Panc1 (cell line): ENCODE results near the gene WFIKKN2. TPM values are rescaled to one million over a fixed set of nuclear protein-coding genes. Genes with fewer than 3 reads are reported as not detected.
A peak's percentile ranks its signal among the peaks of the same experiment; 100 is the strongest.

Experiments
- ATAC-seq: fragments of 200-7000 bp; cut with Tn5 transposase; 2 replicates; pipeline ENCODE4 v1.9.1; 2020; ENCODE audit warnings: mild to moderate bottlenecking, moderate library complexity
- BruUV-seq: library from RNA; stranded (reverse); fragments of 400-500 nt; replicated peaks from 2 replicates; lab custom pipeline; 2021; lab: Mats Ljungman, UMichigan
- CTCF ChIA-PET: fragments of 300-600 bp; sonication (Branson Sonifier 250); formaldehyde crosslinking; loops from one replicate; lab custom pipeline; 2022; ENCODE audit warnings: antibody characterized with exemption; lab: Charles Lee
- POLR2A ChIA-PET: fragments of 300-600 bp; sonication (Branson Sonifier 250); formaldehyde crosslinking; loops from one replicate; lab custom pipeline; 2022; ENCODE audit warnings: antibody characterized with exemption; lab: Charles Lee
- DNase-seq: peaks from one replicate; pipeline ENCODE4 v3.0.0-alpha.2; 2010; ENCODE audit warnings: low read depth, low spot score
- H3K27ac ChIP-seq: 2 replicates; pipeline ENCODE4 v1.5.1; 2011; ENCODE audit warnings: mild to moderate bottlenecking, low read length, inconsistent platforms
- H3K27me3 ChIP-seq: fragments of 200-500 bp; sonication (Bioruptor generic); 2 replicates; pipeline ENCODE4 v1.6.0; 2014; ENCODE audit warnings: low read length, inconsistent platforms; ENCODE audit not compliant: control insufficient read depth, insufficient read depth
- H3K36me3 ChIP-seq: fragments of 200-500 bp; sonication (Bioruptor generic); 2 replicates; pipeline ENCODE4 v1.5.1; 2014; ENCODE audit warnings: inconsistent platforms, mild to moderate bottlenecking, low read length, moderate library complexity; ENCODE audit not compliant: control insufficient read depth, insufficient read depth
- H3K4me1 ChIP-seq: 2 replicates; pipeline ENCODE4 v1.5.1; 2011; ENCODE audit warnings: inconsistent platforms, mild to moderate bottlenecking, low read length, moderate library complexity; ENCODE audit not compliant: control insufficient read depth, insufficient read depth
- H3K4me3 ChIP-seq, 2 experiments: 2 replicates each; pipeline ENCODE4 v1.5.1; 2011 to 2012; ENCODE audit warnings: low read depth in 2 of 2, low read length in 2 of 2, mild to moderate bottlenecking in 2 of 2, inconsistent platforms in 1 of 2, moderate library complexity in 1 of 2
- H3K9me3 ChIP-seq: fragments of 200-500 bp; sonication (Bioruptor generic); 2 replicates; pipeline ENCODE4 v1.5.1; 2014; ENCODE audit warnings: low read depth, mild to moderate bottlenecking, inconsistent platforms, low read length, moderate library complexity; ENCODE audit not compliant: control insufficient read depth, insufficient read depth
- POLR2AphosphoS5 ChIP-seq: IDR thresholded peaks from 2 replicates; pipeline ENCODE4 v1.6.1; 2012; ENCODE audit warnings: mild to moderate bottlenecking, low read depth, low read length, moderate library complexity
- REST ChIP-seq, 2 experiments: IDR thresholded peaks; 2 replicates each; pipeline ENCODE4 v1.6.1; 2011 to 2012; ENCODE audit warnings: low read depth in 2 of 2, control low read depth in 1 of 2, low read length in 1 of 2, mild to moderate bottlenecking in 1 of 2, moderate library complexity in 1 of 2; ENCODE audit not compliant: insufficient read depth in 1 of 2
- SIN3A ChIP-seq: IDR thresholded peaks from 2 replicates; pipeline ENCODE4 v1.6.1; 2012; ENCODE audit warnings: low read depth, mild to moderate bottlenecking, low read length, moderate library complexity, borderline replicate concordance; ENCODE audit not compliant: insufficient read depth
- TCF7L2 ChIP-seq: IDR thresholded peaks from 2 replicates; pipeline ENCODE4 v1.6.1; 2011; ENCODE audit warnings: mild to moderate bottlenecking, low read depth, low read length, inconsistent platforms
- in situ Hi-C: cut with HindIII; loops from 2 replicates; pipeline ENCODE4 v1.10.0; 2016; ENCODE audit warnings: low sequenced_read_pairs, low pct_unique_long_range_greater_than_20kb
- intact Hi-C: fragments of 100-400 bp; cut with micrococcal nuclease; formaldehyde crosslinking; loops from one replicate; pipeline ENCODE4 v1.10.0; 2022; ENCODE audit not compliant: unreplicated experiment
- total RNA-seq: library from RNA; stranded (reverse); gene quantifications from one replicate; pipeline ENCODE4 v1.2.1, GENCODE V29; 2021; ENCODE audit not compliant: unreplicated experiment
- TF ChIP-seq, protein P1 (sequence below): fragments of 450-650 bp; IDR thresholded peaks from 2 replicates; pipeline ENCODE4 v1.5.1; 2017; ENCODE audit warnings: mild to moderate bottlenecking

Gene WFIKKN2
- total RNA-seq, 1 experiment from 2014 or later, result 0.05 TPM

GRCh38 chr17:50881182-50881581, 45.8 kb downstream of the WFIKKN2 start:
- no peaks in the 10 kb centered on the region for H3K36me3 ChIP-seq
- ChIA-PET CTCF (no interaction called here), POLR2A (no interaction called here)
- H3K4me3 ChIP-seq, result no peak overlapping the region
- H3K27me3 ChIP-seq, result no peaks in the 10 kb centered on the region
- intact Hi-C loops (no loop called here), in situ Hi-C loops (no loop called here)
- H3K27ac ChIP-seq, result no peak overlapping the region
- no TSS peak for BruUV-seq
- ATAC-seq, result no peak
- TF ChIP-seq SIN3A (no peak), TCF7L2 (no peak)
- H3K9me3 ChIP-seq, result no peaks in the 10 kb centered on the region
- no peak for DNase-seq
- peaks cover 5% of the 10 kb centered on the region; the same call in 1 of the 2 replicates for H3K4me1 ChIP-seq

DNA sequence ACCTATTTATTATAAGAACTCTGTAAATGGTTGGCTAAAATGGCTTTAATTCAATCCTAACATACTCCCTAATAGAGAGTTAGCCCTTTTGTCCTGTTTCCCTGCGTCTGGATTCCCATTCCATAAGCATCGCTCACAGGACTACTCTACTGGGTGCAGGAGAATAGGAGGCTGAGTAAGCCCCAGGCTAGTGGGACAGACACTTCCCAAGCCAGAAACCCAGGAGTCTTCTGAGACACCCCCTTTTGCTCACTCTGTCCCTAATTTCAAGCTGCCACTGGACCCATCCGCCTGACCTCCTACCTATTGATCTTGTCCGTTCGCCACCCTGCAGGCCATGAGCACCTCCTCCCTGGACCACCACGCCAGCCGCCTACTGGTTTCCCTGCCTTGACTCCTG, 47.5 kb downstream of the WFIKKN2 start:
- BruUV-seq, result no TSS peak
- Histone ChIP-seq H3K4me3 (no peak overlapping the region), H3K9me3 (no peaks in the 10 kb centered on the region), H3K36me3 (no peaks in the 10 kb centered on the region), H3K4me1 (peaks cover 9% of the 10 kb centered on the region), H3K27me3 (no peaks in the 10 kb centered on the region), H3K27ac (no peak overlapping the region)
- ChIA-PET POLR2A (no interaction called here), CTCF (interaction anchor here (0.6 to 0.7 kb wide), 2 partner anchors 17 kb away, joined by 3 read pairs; no protein-coding TSS in a partner anchor)
- no peak for TF ChIP-seq POLR2AphosphoS5
- no peak for TF ChIP-seq TCF7L2
- TF ChIP-seq REST (IDR thresholded peaks at IDR 0.05; ENCODE audit: insufficient read depth in 1 of 2, low read depth in 2 of 2, low read length in 1 of 2), result no peak
- no peak for TF ChIP-seq SIN3A
- TF ChIP-seq, protein P1, sequence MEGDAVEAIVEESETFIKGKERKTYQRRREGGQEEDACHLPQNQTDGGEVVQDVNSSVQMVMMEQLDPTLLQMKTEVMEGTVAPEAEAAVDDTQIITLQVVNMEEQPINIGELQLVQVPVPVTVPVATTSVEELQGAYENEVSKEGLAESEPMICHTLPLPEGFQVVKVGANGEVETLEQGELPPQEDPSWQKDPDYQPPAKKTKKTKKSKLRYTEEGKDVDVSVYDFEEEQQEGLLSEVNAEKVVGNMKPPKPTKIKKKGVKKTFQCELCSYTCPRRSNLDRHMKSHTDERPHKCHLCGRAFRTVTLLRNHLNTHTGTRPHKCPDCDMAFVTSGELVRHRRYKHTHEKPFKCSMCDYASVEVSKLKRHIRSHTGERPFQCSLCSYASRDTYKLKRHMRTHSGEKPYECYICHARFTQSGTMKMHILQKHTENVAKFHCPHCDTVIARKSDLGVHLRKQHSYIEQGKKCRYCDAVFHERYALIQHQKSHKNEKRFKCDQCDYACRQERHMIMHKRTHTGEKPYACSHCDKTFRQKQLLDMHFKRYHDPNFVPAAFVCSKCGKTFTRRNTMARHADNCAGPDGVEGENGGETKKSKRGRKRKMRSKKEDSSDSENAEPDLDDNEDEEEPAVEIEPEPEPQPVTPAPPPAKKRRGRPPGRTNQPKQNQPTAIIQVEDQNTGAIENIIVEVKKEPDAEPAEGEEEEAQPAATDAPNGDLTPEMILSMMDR, result no peak
- ATAC-seq (peak; percentile 72; the same call in 1 of the 2 replicates), DNase-seq (no peak)
- in situ Hi-C loops (no loop called here), intact Hi-C loops (no loop called here)

- no peaks in the 10 kb centered on the region for H3K9me3 ChIP-seq
- ATAC-seq (peak; percentile 42; the same call in 1 of the 2 replicates), DNase-seq (no peak)
- POLR2A ChIA-PET, result interaction anchor here (0.6 to 1.0 kb wide), 3 partner anchors 21 to 1284 kb away, joined by 3 to 4 read pairs (median 3); no protein-coding TSS in a partner anchor
- CTCF ChIA-PET, result interaction anchor here (0.7 to 0.9 kb wide), 2 partner anchors 10 to 16 kb away, joined by 3 read pairs; no protein-coding TSS in a partner anchor
- H3K27me3 ChIP-seq, result no peaks in the 10 kb centered on the region
- intact Hi-C loops (no loop called here), in situ Hi-C loops (no loop called here)
- no peaks in the 10 kb centered on the region for H3K36me3 ChIP-seq
- H3K27ac ChIP-seq, result peak overlapping the region; percentile 24
- TF ChIP-seq REST (IDR thresholded peaks at IDR 0.05; ENCODE audit: insufficient read depth in 1 of 2, low read depth in 2 of 2, low read length in 1 of 2) (no peak), SIN3A (no peak), TCF7L2 (no peak), POLR2AphosphoS5 (no peak)
- TF ChIP-seq, protein P1, result no peak
- BruUV-seq, result no TSS peak
- H3K4me3 ChIP-seq, result no peak overlapping the region
- H3K4me1 ChIP-seq, result peaks cover 9% of the 10 kb centered on the region
Observed at GRCh38 chr17:50883850-50884438, 48.6 kb downstream of the WFIKKN2 start.
